NCI-H82 treated with DMSO at 0.1 percent for 48 hours (cell line): ENCODE measurements around the gene MAP2K6.

Experiments used
- DNase-seq: peaks from one replicate; lab custom pipeline; 2025; ENCODE audit not compliant: unreplicated experiment; lab: John Stamatoyannopoulos, UW

Gene MAP2K6

GRCh38 chr17:69574257-69575197 lies 160.0 kb downstream of the MAP2K6 start:
- no peak for DNase-seq

GRCh38 chr17:69575346-69575761 lies 160.9 kb downstream of the MAP2K6 start:
- DNase-seq = no peak

- no peak for DNase-seq
Observed at GRCh38 chr17:69577098-69577497, 162.6 kb downstream of the MAP2K6 start.

- DNase-seq = no peak
Observed at GRCh38 chr17:69578385-69578936, 164.0 kb downstream of the MAP2K6 start.

- DNase-seq = no peak
Observed at GRCh38 chr17:69579961-69580677, 165.6 kb downstream of the MAP2K6 start.

GRCh38 chr17:69581061-69581961 lies 166.8 kb downstream of the MAP2K6 start:
- no peak for DNase-seq

GRCh38 chr17:69588316-69588715 lies 173.8 kb downstream of the MAP2K6 start:
- no peak for DNase-seq

- no peak for DNase-seq
Observed at GRCh38 chr17:69588827-69589239, 174.3 kb downstream of the MAP2K6 start.

GRCh38 chr17:69590671-69591070 lies 176.2 kb downstream of the MAP2K6 start:
- no peak for DNase-seq

GRCh38 chr17:69592692-69593350 lies 178.3 kb downstream of the MAP2K6 start:
- DNase-seq = no peak

- no peak for DNase-seq
Observed at GRCh38 chr17:69593351-69593715, 178.8 kb downstream of the MAP2K6 start.

GRCh38 chr17:69593716-69594115 lies 179.2 kb downstream of the MAP2K6 start:
- DNase-seq = no peak

- DNase-seq = no peak
Observed at GRCh38 chr17:69594641-69595040, 180.1 kb downstream of the MAP2K6 start.

- no peak for DNase-seq
Observed at GRCh38 chr17:69596141-69596540, 181.6 kb downstream of the MAP2K6 start.

- DNase-seq = no peak
Observed at GRCh38 chr17:69597898-69598692, 183.6 kb downstream of the MAP2K6 start.

GRCh38 chr17:69602972-69603371 lies 188.5 kb downstream of the MAP2K6 start:
- no peak for DNase-seq
